ENCODE results near the gene ARAP2.

The ARAP2 gene, protein sequence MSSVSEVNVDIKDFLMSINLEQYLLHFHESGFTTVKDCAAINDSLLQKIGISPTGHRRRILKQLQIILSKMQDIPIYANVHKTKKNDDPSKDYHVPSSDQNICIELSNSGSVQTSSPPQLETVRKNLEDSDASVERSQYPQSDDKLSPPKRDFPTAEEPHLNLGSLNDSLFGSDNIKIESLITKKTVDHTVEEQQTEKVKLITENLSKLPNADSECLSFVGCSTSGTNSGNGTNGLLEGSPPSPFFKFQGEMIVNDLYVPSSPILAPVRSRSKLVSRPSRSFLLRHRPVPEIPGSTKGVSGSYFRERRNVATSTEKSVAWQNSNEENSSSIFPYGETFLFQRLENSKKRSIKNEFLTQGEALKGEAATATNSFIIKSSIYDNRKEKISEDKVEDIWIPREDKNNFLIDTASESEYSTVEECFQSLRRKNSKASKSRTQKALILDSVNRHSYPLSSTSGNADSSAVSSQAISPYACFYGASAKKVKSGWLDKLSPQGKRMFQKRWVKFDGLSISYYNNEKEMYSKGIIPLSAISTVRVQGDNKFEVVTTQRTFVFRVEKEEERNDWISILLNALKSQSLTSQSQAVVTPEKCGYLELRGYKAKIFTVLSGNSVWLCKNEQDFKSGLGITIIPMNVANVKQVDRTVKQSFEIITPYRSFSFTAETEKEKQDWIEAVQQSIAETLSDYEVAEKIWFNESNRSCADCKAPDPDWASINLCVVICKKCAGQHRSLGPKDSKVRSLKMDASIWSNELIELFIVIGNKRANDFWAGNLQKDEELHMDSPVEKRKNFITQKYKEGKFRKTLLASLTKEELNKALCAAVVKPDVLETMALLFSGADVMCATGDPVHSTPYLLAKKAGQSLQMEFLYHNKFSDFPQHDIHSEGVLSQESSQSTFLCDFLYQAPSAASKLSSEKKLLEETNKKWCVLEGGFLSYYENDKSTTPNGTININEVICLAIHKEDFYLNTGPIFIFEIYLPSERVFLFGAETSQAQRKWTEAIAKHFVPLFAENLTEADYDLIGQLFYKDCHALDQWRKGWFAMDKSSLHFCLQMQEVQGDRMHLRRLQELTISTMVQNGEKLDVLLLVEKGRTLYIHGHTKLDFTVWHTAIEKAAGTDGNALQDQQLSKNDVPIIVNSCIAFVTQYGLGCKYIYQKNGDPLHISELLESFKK (N-terminal part only)

DNA sequence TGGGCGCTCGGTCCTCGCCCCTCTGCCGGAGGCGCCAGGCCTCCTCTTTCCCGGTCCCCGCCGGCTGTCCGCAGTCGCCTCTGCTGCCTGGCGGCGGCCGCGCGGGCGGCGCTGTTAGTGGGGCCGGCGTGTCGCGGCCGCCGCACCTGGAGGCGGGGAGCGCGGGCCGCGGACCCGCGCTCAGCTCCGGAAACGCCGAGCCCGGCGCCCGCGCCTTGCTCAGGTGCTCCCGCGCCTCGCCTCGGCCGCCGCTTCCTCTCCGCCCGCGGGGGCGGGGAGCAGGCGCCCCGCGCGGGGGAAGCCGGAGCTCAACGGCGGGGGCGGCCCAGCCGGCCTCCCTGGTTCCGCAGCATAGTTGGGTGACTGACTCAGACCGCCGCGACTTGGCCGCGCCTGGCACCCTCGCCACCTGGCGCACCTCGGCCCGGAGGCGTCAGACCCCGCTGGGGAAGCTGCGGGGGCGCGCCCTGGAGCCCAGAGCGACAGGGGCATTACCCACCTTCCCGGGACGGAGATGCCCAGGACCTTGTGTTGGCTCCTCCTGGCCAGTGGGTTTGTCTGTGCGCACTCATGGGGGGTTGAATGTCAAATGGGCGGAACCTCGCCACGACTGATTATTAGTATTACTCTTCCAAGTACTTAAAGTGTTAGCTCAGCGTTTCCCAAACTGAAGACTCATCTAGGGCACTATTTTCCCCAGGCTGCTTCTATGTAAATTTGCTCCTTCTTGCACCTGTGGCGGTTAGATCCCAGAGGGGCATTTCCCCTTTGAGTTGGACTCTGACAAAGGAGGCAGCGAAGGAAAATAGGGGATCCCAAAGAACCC is at the start of gene ARAP2:
Gene ARAP2 (minus strand): TSS at position 258 of the 826 bp plus-strand sequence. CDS start 15,028 bp downstream, outside the sequence.
- H4K20me1 ChIP-seq = no peaks in the 10 kb centered on the region
- peak within 1 kb of the TSS; percentile 98 for H3K9ac ChIP-seq
- TF ChIP-seq Cebpa-rat (IDR thresholded peaks at IDR 0.05) = no peak
- H3K4me3 ChIP-seq = peak within 1 kb of the TSS; percentile 89
- H3K27me3 ChIP-seq = no peaks in the 10 kb centered on the region
- peak within 1 kb of the TSS; percentile 98 for H3K27ac ChIP-seq
- peaks cover 4% of the 10 kb centered on the region; the same call in 1 of the 2 replicates for H3K9me3 ChIP-seq
- H3K36me3 ChIP-seq = peaks cover 3% of the 10 kb centered on the region; the same call in 1 of the 2 replicates
- H3K4me2 ChIP-seq = peak within 1 kb of the TSS; percentile 88
- H3K4me1 ChIP-seq = peaks cover 31% of the 10 kb centered on the region

DNA sequence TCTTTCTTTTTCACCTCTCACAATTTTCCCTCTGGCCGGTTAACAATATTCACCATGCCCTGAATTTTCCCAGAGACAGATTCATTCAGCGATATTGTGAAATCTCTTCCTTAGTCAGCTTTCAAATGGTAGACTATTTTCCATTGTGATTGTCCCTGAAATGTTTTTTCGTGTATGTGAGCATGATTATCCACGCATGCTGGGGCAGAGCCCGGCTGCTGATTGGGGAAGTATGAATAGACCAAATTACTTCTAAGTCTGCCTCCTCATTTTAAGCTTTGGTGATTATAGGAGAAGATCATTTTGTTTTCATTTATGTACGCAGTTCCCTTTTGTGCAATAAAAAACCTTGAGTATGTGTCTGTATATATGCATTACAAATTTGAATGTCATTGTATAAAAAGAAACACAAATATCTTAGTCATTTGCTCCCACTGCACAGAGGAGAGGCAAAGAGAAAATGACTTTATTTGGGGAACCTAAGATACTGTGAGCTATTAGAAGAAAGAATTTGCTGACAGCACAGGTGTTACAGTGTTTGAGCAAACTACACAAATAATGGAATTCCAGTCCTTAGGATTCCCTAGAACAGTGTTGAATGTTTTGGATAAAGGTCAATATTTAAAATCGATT is 48.4 kb upstream of the ARAP2 start:
- Histone ChIP-seq H3K9me3 (no peaks in the 10 kb centered on the region), H3K27me3 (no peaks in the 10 kb centered on the region), H3K4me2 (no peak overlapping the region), H4K20me1 (no peaks in the 10 kb centered on the region), H3K4me1 (no peaks in the 10 kb centered on the region), H3K36me3 (no peaks in the 10 kb centered on the region), H3K4me3 (no peak overlapping the region), H3K9ac (no peak overlapping the region), H3K27ac (no peak overlapping the region)
- TF ChIP-seq Cebpa-rat (IDR thresholded peaks at IDR 0.05) = no peak

DNA sequence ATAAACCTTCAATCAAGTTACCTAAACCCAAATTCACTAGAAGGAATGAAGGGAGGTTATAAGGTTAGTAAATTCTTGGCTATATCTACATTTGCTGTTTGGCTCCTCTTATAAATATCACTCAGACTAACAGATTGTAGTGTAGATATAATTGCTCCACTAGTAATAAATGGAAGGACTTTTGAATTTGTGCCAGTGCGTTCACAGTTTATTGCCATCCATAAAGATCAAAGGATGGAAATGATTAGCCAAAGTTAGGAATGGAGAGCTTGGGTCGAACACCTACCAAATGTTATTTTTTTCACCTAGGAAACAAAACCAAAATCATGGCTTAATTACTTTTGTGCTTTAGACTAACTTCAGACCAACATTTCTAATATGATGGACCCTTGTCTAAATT is 46.3 kb upstream of the ARAP2 start:
- TF ChIP-seq Cebpa-rat (IDR thresholded peaks at IDR 0.05) = no peak

DNA sequence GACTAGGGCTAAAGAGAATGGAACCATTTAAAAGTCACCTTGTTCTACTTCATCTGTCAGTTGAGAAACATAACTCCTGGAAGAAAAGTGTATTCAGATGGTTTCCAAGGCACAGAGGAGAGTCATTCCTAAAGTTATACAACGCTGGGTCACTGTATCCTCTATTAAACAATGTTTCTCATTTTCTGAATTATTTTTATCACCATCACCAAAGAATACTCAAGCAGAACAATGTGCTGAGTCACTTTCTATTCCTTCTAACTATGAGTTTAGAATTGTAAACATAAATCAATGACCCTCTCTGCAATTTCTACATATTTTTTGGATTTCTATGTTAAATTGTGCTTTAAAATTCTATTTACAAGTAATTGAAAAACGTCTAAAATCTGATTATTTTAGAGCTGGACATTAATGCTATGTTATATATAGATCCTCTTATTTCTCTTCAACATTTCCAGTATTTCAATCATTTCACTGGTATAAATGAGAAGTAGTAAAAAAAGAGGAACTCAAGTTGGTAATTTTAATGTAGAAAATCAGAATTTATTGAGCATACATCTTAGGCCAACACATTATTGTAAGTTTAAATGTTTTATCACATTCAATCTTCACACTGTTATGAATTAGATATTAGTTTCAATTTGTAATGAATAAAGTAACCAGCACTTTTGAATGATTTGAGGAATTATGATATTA is 44.6 kb upstream of the ARAP2 start:
- H3K27me3 ChIP-seq = no peaks in the 10 kb centered on the region
- no peak overlapping the region for H3K4me3 ChIP-seq
- no peaks in the 10 kb centered on the region for H3K36me3 ChIP-seq
- H3K9me3 ChIP-seq = no peaks in the 10 kb centered on the region
- H3K4me1 ChIP-seq = no peaks in the 10 kb centered on the region
- H3K27ac ChIP-seq = no peak overlapping the region
- no peaks in the 10 kb centered on the region for H4K20me1 ChIP-seq
- no peak overlapping the region for H3K9ac ChIP-seq
- no peak for TF ChIP-seq Cebpa-rat (IDR thresholded peaks at IDR 0.05)
- no peak overlapping the region for H3K4me2 ChIP-seq

More for the DNA sequence above, 46.3 kb upstream of the ARAP2 start:
- Histone ChIP-seq H4K20me1 (no peaks in the 10 kb centered on the region), H3K4me3 (no peak overlapping the region), H3K4me1 (no peaks in the 10 kb centered on the region), H3K4me2 (no peak overlapping the region), H3K36me3 (no peaks in the 10 kb centered on the region), H3K27me3 (no peaks in the 10 kb centered on the region), H3K9ac (no peak overlapping the region), H3K27ac (no peak overlapping the region), H3K9me3 (no peaks in the 10 kb centered on the region)

DNA sequence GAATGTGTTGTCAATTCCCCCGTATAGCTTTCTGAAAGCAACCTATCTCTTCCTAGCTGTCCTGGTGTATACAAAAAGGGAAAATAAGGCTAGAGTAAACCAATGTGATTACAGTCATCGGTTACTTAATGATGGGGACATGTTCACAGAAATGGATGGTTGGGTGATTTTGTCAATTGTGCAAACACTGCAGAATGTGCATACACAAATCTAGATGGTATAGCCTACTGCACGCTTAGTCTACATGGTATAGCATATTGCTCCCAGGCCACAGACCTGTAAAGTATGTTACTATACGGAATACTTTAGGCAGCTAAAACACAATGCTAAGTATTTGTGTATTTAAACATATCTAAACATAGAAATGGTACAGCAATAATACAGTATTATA is 42.2 kb upstream of the ARAP2 start:
- Histone ChIP-seq H3K27ac (no peak overlapping the region), H4K20me1 (no peaks in the 10 kb centered on the region), H3K4me3 (no peak overlapping the region), H3K4me2 (no peak overlapping the region), H3K36me3 (no peaks in the 10 kb centered on the region), H3K9me3 (no peaks in the 10 kb centered on the region), H3K4me1 (peaks cover 4% of the 10 kb centered on the region), H3K9ac (no peak overlapping the region), H3K27me3 (no peaks in the 10 kb centered on the region)
- no peak for TF ChIP-seq Cebpa-rat (IDR thresholded peaks at IDR 0.05)

DNA sequence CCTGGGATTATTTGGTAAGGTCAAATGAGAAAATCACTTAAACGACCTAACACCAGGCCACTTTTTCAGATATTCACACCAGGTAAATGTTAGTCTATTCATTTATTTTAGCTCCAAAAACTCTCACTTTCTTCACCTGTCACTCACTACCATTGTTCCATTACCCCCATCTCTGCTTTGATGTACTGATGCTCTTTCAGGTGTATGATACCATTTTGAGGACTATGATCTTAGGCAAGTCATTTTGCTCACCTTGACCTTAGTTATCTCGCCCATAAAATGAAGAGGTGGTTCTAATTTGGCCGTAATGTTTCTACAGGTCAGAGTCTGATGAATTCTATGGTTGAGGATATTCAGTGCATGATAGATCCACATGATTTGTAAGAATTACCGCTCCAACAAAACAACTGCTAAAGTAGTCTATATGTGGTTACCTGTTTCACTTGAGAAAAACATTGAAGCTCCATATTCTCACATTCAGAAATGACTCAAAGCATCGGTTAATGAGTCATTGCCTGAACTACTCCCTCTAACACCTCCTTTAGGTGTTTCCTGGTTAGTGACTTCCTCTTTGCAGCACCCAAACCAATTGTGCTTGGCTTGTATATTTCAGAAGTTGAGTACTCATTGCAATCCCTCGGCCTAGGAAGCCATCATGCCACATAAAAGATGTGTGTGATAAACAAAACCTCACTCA is 41.6 kb upstream of the ARAP2 start:
- H3K4me2 ChIP-seq = no peak overlapping the region
- no peak overlapping the region for H3K27ac ChIP-seq
- TF ChIP-seq Cebpa-rat (IDR thresholded peaks at IDR 0.05) = no peak

DNA sequence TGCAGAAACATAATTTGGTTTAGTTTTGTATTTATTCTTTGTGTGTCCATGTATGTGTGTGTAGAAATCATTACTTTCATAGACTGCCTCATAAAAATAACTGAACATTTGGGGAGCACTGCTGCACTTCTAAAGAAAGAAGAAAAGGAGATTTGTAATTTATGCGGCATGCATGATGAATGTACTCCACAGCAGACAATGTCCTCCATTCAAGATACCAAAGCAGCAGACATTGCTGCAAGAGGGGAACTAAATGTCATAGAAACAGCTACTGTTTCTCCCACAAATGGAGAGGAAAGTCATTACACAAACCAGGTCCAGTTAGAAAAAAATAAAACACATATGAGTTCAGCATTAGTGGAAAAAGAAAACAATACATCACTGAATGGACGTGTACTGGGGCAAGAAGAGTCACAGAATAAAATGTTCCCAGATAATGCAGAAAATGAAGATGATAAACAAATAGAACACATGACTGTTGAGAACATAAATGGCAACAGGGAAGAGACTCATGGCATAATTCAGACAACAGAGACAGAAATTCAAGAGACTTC is 39.7 kb upstream of the ARAP2 start:
- Histone ChIP-seq H3K27me3 (no peaks in the 10 kb centered on the region), H3K9me3 (no peaks in the 10 kb centered on the region), H3K9ac (no peak overlapping the region), H3K36me3 (no peaks in the 10 kb centered on the region), H3K4me1 (peaks cover 22% of the 10 kb centered on the region), H3K4me3 (no peak overlapping the region), H4K20me1 (no peaks in the 10 kb centered on the region), H3K27ac (no peak overlapping the region), H3K4me2 (no peak overlapping the region)
- TF ChIP-seq Cebpa-rat (IDR thresholded peaks at IDR 0.05) = no peak

More for the DNA sequence above, 41.6 kb upstream of the ARAP2 start:
- no peak overlapping the region for H3K4me3 ChIP-seq
- H3K9ac ChIP-seq = no peak overlapping the region
- peaks cover 9% of the 10 kb centered on the region for H3K4me1 ChIP-seq
- H3K9me3 ChIP-seq = no peaks in the 10 kb centered on the region
- no peaks in the 10 kb centered on the region for H4K20me1 ChIP-seq
- H3K36me3 ChIP-seq = no peaks in the 10 kb centered on the region
- H3K27me3 ChIP-seq = no peaks in the 10 kb centered on the region

Measured in BLaER1 (cell line).